Epidermal melanocyte (primary cell): Measurements from ENCODE around the gene ARHGEF28.

Experiments used
- DNase-seq: peaks from one replicate; pipeline ENCODE4 v3.0.0; 2011; ENCODE audit warnings: low spot score; ENCODE audit not compliant: insufficient read length

Gene ARHGEF28

GRCh38 chr5:73623060-73623459 is 2.9 kb upstream of the ARHGEF28 start:
- no peak for DNase-seq

GRCh38 chr5:73623901-73624404 is 2.0 kb upstream of the ARHGEF28 start:
- no peak for DNase-seq

GRCh38 chr5:73624888-73625287 is 1.1 kb upstream of the ARHGEF28 start:
- no peak for DNase-seq

GRCh38 chr5:73625372-73625943 is 538 bp upstream of the ARHGEF28 start:
- DNase-seq, result no peak

- DNase-seq, result no peak
Observed at GRCh38 chr5:73626814-73627313, 868 bp downstream of the ARHGEF28 start.

GRCh38 chr5:73629456-73629855 is 3.5 kb downstream of the ARHGEF28 start:
- no peak for DNase-seq

GRCh38 chr5:73630765-73631164 is 4.8 kb downstream of the ARHGEF28 start:
- DNase-seq, result no peak

DNA sequence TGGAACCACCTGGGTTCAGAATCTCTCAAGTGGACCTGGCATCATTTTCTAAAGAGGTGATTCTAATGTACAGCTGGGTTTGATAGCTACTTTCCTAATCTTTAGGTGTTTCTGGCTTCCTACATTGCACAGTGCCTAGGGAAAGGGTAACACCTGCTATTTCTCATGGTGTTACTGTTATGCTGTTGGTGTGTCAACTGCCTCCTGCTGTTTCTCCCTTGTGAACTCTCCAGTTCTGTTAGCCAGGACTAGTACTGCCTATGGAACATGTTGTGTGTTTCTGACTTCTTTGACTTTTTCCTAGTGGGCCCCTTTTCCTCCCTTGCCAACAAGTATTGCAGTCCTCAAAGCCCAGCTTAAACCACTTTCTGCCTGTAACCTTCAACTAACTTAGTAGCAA is 5.5 kb downstream of the ARHGEF28 start:
- no peak for DNase-seq

GRCh38 chr5:73633060-73633459 is 7.1 kb downstream of the ARHGEF28 start:
- DNase-seq, result no peak

- no peak for DNase-seq
Observed at GRCh38 chr5:73636408-73636807, 10.4 kb downstream of the ARHGEF28 start.

GRCh38 chr5:73637565-73637964 is 11.6 kb downstream of the ARHGEF28 start:
- no peak for DNase-seq

- DNase-seq, result no peak
Observed at GRCh38 chr5:73638344-73639095, 12.5 kb downstream of the ARHGEF28 start.

GRCh38 chr5:73640861-73641320 is 14.9 kb downstream of the ARHGEF28 start:
- no peak for DNase-seq

DNA sequence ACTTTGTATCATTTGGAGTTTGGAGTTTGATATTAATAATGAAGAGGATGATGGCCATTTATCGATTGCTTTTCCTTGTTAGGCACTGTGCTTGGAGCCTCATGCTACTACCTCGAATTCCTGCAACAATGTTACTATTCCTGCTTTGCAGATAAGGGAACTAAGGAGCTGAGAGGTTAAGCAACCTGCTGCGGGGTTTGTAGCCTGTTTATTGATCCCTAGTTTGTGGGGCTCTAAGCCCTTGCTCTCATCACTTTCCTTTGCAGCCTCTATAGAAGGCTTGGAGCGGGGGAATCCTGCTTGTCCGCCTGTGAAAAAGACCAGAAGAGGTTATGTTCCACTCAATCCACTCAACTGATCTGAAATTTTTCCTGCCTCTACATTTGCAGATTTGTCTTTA is 15.8 kb downstream of the ARHGEF28 start:
- no peak for DNase-seq

- DNase-seq, result no peak
Observed at GRCh38 chr5:73642344-73642743, 16.3 kb downstream of the ARHGEF28 start.

DNA sequence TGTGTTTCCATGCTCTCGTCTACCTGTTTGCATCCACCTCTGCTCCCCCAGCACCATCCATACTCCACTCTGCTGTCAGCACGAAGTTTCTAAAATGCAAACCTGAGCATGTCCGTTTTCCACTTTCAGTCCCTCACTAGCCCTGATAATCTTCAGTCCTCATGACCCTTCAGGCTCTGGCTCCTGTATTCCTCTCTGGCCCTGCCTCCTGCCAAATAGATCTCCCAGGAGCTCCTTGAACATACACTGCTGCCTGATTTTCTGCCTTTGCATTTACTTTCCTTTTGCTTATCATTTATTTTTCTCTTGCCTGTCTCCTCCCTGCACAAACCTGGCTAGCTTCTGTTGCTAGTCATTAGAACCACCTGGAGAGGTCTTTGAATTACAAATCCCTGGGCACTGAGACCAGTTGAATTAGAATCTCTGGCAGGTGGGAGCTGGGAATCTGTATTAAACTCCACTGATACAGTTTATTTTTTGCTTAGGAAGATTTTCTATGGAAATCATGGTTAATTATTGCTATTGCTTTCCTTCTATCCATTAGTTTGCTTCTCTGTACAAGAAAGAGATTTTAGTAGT is 18.5 kb downstream of the ARHGEF28 start:
- DNase-seq, result no peak

GRCh38 chr5:73647721-73648120 is 21.7 kb downstream of the ARHGEF28 start:
- no peak for DNase-seq

DNA sequence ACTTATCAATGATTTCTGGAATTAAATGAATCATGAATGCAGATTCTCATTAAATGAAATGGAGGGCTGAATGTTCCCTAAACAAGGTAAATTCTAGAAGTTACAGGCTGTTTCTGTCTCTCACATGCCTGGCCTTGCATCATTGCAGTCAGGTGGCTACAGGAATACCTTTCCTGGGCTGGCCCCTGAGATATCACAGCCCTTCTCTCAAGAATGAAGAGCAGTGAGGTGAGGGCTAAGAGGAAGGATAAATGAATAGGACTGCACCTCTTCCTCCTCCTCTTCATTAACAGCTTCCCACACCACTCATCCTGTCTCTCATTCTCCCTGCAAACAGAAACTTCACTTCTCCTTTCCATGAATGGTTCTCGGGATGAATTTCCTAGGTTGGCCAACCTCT is 22.5 kb downstream of the ARHGEF28 start:
- DNase-seq, result no peak

DNA sequence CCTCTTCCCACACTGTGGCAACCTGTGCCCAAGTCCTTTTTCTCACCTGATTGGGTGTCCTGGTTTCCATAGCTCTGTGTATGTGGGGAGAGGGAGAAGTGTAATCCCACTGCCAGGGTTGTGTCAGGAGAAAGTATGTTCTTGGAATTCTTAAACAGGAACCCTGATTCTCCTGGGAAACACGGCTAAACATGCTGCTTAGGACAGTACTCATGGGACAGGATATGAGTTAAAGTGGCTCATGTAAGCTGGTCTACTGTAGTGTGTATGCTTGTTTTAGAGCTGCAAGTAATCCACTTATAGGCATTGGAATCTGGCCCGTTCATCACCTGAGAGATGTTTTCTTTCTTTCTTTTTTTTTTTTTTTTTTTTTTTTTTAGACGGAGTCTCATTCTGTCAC is 23.9 kb downstream of the ARHGEF28 start:
- no peak for DNase-seq

GRCh38 chr5:73652391-73652790 is 26.4 kb downstream of the ARHGEF28 start:
- DNase-seq, result no peak

- no peak for DNase-seq
Observed at GRCh38 chr5:73654171-73654811, 28.3 kb downstream of the ARHGEF28 start.

GRCh38 chr5:73654819-73655318 is 28.9 kb downstream of the ARHGEF28 start:
- DNase-seq, result no peak
